ENCODE measurements around the gene GNPDA2. TPM values are rescaled to one million over a fixed set of nuclear protein-coding genes. Genes with fewer than 3 reads are reported as not detected.

The GNPDA2 gene
- total RNA-seq, 1 donor from 2014 or later: 11.4 TPM

- no peak for TF ChIP-seq CTCF (IDR thresholded peaks at IDR 0.05; ENCODE audit: unreplicated experiment)
- H3K4me3 Mint-ChIP-seq: no peak overlapping the region
- no peaks in the 10 kb centered on the region for H3K9me3 Mint-ChIP-seq
- no peaks in the 10 kb centered on the region for H3K27me3 Mint-ChIP-seq (ENCODE audit: low read depth)
- no peak for DNase-seq (ENCODE audit: low spot score in 2 of 2, unreplicated experiment in 2 of 2)
- H3K27ac Mint-ChIP-seq: no peak overlapping the region
- peaks cover 9% of the 10 kb centered on the region for H3K4me1 Mint-ChIP-seq
- no peaks in the 10 kb centered on the region for H3K36me3 Mint-ChIP-seq
These were observed 6.0 kb downstream of the GNPDA2 start for GRCh38 chr4:44720371-44720770.

GRCh38 chr4:44716597-44716996 lies 9.8 kb downstream of the GNPDA2 start:
- Mint-ChIP-seq H3K27me3 (ENCODE audit: low read depth) (no peaks in the 10 kb centered on the region), H3K4me1 (peaks cover 4% of the 10 kb centered on the region), H3K36me3 (peaks cover 11% of the 10 kb centered on the region), H3K27ac (no peak overlapping the region), H3K9me3 (no peaks in the 10 kb centered on the region), H3K4me3 (no peak overlapping the region)
- TF ChIP-seq CTCF (IDR thresholded peaks at IDR 0.05; ENCODE audit: unreplicated experiment): no peak
- no peak for DNase-seq (ENCODE audit: low spot score in 2 of 2, unreplicated experiment in 2 of 2)

GRCh38 chr4:44713125-44713524 lies 13.2 kb downstream of the GNPDA2 start:
- H3K4me3 Mint-ChIP-seq: no peak overlapping the region
- peaks cover 4% of the 10 kb centered on the region for H3K4me1 Mint-ChIP-seq
- no peak for TF ChIP-seq CTCF (IDR thresholded peaks at IDR 0.05; ENCODE audit: unreplicated experiment)
- no peaks in the 10 kb centered on the region for H3K27me3 Mint-ChIP-seq (ENCODE audit: low read depth)
- no peak for DNase-seq (ENCODE audit: low spot score in 2 of 2, unreplicated experiment in 2 of 2)
- H3K27ac Mint-ChIP-seq: no peak overlapping the region
- peaks cover 15% of the 10 kb centered on the region for H3K36me3 Mint-ChIP-seq
- no peaks in the 10 kb centered on the region for H3K9me3 Mint-ChIP-seq

GRCh38 chr4:44704673-44705072 lies 21.7 kb downstream of the GNPDA2 start:
- no peak overlapping the region for H3K27ac Mint-ChIP-seq
- H3K4me1 Mint-ChIP-seq: no peaks in the 10 kb centered on the region
- H3K27me3 Mint-ChIP-seq (ENCODE audit: low read depth): no peaks in the 10 kb centered on the region
- no peak for DNase-seq (ENCODE audit: low spot score in 2 of 2, unreplicated experiment in 2 of 2)
- no peak for TF ChIP-seq CTCF (IDR thresholded peaks at IDR 0.05; ENCODE audit: unreplicated experiment)
- no peaks in the 10 kb centered on the region for H3K9me3 Mint-ChIP-seq
- peaks cover 11% of the 10 kb centered on the region for H3K36me3 Mint-ChIP-seq
- H3K4me3 Mint-ChIP-seq: no peak overlapping the region

- no peak overlapping the region for H3K4me3 Mint-ChIP-seq
- H3K4me1 Mint-ChIP-seq: no peaks in the 10 kb centered on the region
- H3K27ac Mint-ChIP-seq: no peak overlapping the region
- no peak for TF ChIP-seq CTCF (IDR thresholded peaks at IDR 0.05; ENCODE audit: unreplicated experiment)
- no peak for DNase-seq (ENCODE audit: low spot score in 2 of 2, unreplicated experiment in 2 of 2)
- H3K27me3 Mint-ChIP-seq (ENCODE audit: low read depth): no peaks in the 10 kb centered on the region
- peaks cover 21% of the 10 kb centered on the region for H3K36me3 Mint-ChIP-seq
- no peaks in the 10 kb centered on the region for H3K9me3 Mint-ChIP-seq
These were observed 25.3 kb downstream of the GNPDA2 start for GRCh38 chr4:44701037-44701436.

GRCh38 chr4:44700427-44700826 lies 25.9 kb downstream of the GNPDA2 start:
- Mint-ChIP-seq H3K9me3 (no peaks in the 10 kb centered on the region), H3K36me3 (peaks cover 21% of the 10 kb centered on the region), H3K27ac (no peak overlapping the region), H3K4me3 (no peak overlapping the region), H3K4me1 (no peaks in the 10 kb centered on the region), H3K27me3 (ENCODE audit: low read depth) (no peaks in the 10 kb centered on the region)
- no peak for DNase-seq (ENCODE audit: low spot score in 2 of 2, unreplicated experiment in 2 of 2)
- no peak for TF ChIP-seq CTCF (IDR thresholded peaks at IDR 0.05; ENCODE audit: unreplicated experiment)
